GM18868 (cell line): ENCODE data around the gene ENDOG.
A peak's percentile ranks its signal among the peaks of the same experiment; 100 is the strongest.
"Not testable (repeated sequence)": the region's sequence is repeated elsewhere in the genome, so short reads cannot be mapped to it uniquely, and the experiment has no call there.

Experiments used
- ATAC-seq: cut with Tn5 transposase; IDR thresholded peaks from one replicate; pipeline ENCODE4 v1.9.1; 2021; ENCODE audit warnings: mild to moderate bottlenecking, moderate library complexity; ENCODE audit not compliant: unreplicated experiment

Gene ENDOG

GRCh38 chr9:128828267-128828666 is 10.0 kb downstream of the ENDOG start:
- no peak for ATAC-seq

GRCh38 chr9:128828719-128829452 is 10.6 kb downstream of the ENDOG start:
- peak; percentile 10 for ATAC-seq

DNA sequence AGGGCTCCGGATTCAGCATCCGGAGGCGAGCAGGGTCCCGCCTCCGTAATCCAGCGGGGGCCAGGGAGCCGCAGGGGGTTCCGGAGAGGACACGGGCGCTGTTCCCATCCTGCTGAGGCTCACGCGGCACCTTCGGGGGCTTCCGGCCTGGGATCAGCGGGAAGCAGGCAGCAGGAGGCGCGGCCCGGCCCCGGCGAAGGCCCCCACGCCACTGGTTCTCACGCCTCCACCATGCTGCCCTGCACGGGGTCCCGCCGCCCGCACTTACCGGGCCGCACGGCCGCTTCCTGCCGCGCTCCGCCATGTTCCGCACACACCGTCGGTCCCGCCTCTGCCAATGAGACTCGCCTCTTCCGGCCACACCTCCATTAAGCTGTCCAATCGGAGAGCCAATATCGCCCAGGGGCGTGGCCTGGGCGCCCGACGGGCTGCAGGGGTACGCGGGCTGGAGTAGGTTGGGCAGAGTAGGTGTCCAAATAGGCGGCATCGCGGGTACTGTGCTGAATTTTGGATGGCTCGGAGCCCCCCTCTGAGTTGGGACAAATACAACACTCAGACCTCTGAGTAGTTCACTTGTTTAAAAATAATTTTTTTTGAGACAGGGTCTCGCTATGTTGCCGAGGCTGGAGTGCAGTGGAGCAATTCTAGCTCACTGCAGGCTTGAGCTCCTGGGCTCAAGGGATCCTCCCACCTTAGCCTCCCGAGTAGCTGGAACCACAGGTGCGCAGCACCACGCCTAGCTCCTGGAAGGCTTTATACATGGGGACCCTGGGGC is 11.4 kb downstream of the ENDOG start, which contains the start of gene SPOUT1:
Gene SPOUT1 (minus strand): TSS at position 318 of the 775 bp plus-strand sequence. CDS start 14 bp downstream, at position 304.
- peak; percentile 98 for ATAC-seq

DNA sequence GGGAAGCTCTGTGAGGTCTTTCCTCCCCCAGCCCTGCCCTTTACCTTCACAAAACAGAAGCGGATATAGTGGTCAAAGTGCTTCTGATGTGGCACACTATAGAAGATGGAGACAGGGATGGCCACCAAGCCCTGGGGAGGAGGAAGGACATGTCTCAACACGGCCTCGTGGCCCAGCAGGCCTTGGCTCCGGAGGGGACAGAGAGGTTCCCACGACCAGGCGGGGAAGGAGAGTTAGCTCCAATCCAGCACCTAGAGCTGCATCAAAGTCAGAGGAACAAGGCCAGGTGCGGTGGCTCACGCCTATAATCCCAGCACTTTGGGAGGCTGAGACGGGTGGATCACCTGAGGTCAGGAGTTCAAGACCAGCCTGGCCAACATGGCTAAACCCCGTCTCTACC is 15.4 kb downstream of the ENDOG start:
- no peak for ATAC-seq

GRCh38 chr9:128835246-128836210 is 17.2 kb downstream of the ENDOG start:
- ATAC-seq = no peak

- ATAC-seq = no peak
These were observed 18.3 kb downstream of the ENDOG start for GRCh38 chr9:128836509-128837145.

DNA sequence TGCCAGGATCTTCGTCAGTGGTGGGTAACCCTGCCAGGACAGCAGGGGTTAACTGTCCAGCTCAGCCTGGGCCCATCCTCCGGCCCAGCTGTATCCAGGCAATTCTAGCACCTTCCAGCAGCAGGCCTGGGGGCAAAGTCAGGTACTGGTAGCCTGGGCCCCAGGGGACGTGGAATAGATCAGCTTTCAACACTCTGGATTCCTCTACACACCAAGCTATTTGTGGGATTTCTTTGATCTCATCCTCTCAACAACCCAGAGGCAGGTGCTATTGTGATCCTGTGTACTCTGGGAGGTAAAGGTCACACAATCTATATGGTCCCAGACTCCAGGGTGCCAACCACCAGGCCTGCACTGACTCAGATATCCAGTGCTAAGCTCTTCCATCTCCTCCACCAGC is 20.0 kb downstream of the ENDOG start:
- ATAC-seq = no peak

DNA sequence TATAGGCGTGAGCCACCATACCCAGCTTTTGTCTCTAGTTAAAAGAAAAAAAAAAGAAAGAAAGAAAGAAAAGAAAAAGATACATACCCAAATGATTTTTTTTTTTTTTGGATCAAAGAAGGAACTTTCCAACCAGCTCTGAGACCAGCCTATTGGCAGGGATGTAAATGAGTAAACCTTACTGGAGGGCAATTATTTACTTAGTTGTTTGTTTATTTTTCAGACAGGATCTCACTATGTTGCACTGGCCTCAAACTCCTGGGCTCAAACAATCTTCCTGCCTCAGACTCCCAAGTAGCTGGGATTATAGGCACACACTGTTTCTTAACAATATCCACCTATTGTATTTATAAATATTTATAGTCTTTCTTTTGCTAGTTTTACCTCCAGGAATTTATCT is 22.2 kb downstream of the ENDOG start:
- ATAC-seq = no peak

DNA sequence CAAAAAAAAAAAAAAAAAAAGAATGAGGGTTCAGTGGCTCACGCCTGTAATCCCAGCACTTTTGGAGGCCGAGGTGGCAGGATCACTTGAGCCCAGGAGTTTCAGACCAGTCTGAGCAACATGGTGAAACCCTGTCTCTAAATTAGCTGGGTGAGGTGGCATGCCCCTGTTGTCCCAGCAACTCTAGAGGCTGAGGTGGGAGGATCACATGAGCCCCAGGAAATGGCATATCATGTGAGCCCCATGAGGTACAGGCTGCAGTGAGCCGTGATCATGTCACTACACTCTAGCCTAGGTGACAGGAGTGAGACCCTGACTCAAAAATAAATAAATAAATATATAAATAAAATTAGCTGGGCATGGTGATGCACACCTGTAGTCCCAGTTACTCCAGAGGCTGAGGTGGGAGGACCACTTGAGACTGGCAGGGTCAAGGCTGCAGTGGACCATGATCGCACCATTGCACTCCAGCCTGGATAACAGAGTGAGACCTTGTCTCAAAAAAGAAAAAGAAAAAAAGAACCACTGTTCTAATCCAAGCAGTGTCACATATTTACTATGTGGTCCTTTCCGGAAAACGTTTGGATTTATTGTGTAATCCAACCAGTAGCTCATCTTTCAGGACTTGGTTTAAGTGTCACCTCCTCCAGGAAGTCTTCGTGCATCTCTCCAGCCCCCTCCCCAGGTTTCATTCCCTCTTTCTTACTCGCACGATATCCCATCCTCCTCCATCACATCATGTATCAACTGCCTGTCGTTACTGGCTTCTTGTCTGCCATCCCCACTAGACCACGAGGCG is 23.6 kb downstream of the ENDOG start:
- ATAC-seq = no peak

- not testable (repeated sequence) for ATAC-seq
These were observed 24.9 kb downstream of the ENDOG start for GRCh38 chr9:128843171-128843570.

DNA sequence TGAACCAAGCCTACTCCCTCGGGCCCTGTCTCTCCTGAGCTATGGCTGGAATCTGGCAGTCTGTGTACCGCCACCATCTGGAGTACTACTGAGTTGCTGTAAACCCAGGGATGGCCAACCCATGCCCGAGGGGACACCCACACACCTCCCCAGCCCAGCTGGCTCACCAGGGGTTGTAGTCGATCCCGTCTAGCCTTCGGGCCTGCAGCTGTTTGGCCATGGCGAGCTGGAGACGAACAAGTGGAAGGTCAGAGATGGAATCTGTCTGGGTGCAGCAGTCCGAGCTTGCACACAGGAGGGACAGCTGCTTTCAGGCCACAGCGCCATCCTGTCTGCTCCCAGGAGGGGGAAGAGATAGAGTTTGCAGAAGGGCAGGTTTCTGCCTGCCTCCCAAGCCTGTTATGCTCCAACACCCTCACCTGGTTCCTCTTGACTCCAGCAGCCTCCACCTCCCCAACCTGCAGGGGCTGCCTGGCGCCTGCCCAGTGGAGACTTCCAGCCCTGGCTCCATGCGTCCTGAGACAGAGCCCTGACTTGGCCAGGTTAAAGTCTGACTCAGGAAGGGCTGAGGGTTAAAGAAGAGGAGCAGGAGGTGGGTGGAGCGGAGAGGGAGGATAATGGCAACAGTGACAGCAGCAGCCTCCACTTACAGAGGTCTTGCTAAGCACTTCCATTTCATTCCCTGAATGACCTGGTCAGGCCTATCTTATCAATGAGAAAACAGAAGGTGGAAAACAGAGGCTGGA is 27.1 kb downstream of the ENDOG start:
- ATAC-seq = no peak

DNA sequence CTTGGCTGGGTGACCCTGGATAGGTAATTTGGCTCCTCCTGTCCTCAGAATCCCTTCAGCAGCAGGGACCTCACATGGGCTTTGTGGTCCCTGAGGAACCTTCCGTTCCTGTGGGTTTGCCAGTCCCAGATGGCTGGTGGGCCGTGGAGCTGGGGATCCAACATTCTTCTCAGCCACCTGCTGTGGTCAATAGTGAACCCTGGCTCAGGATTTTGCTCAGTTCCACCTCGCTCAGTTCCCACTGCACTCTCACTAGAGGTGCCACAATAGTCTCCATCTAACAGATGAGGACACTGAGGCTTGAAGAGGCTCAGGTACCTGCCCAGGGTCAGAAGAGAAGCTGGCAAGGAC is 28.4 kb downstream of the ENDOG start:
- no peak for ATAC-seq

GRCh38 chr9:128847803-128848202 is 29.5 kb downstream of the ENDOG start:
- no peak for ATAC-seq

- not testable (repeated sequence) for ATAC-seq
These were observed 32.7 kb downstream of the ENDOG start for GRCh38 chr9:128851024-128851423.

DNA sequence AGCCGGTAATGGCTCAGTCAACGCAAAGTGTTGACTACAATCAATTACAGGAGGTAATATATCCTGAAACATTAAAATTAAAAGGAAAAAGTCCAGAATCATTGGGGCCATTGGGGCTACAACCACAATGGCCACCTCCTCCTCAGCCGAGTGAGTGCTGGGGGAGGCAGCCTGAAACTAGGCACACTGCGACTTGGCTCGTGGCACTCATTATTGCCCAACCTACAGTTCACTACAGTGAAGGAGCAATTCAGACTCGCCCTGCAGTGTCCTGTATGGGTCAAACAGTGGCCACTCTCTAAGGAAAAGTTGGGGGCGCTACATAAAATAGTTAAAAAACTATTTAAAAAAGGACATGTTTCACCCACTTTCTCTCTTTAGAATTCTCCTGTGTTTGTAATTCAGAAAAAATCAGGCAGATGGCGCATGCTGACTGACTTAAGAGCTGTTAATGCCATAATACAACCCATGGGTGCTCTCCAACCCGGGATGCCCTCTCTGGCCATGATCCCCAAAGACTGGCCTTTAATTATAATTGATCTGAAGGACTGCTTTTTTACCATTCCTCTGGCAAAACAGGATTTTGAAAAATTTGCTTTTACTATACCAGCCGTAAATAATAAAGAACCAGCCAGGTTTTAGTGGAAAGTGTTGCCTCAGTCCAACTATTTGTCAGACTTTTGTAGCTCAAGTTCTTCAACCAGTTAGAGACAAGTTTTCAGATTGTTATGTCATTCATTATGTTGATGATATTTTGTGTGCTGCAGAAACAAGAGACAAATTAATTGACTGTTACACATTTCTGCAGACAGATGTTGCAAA is 33.7 kb downstream of the ENDOG start:
- not testable (repeated sequence) for ATAC-seq

DNA sequence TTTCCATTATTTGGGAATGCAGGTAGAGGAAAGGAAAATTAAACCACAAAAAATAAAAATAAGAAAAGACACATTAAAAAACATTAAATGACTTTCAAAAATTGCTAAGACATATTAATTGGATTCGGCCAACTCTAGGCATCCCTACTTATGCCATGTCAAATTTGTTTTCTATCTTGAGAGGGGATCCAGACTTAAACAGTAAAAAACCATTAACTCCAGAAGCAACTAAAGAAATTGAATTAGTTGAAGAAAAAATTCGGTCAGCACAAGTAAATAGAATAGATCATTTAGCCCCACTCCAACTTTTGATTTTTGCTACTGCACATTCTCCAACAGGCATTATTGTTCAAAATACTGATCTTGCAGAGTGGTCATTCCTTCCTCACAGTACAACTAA is 34.3 kb downstream of the ENDOG start:
- ATAC-seq = not testable (repeated sequence)

- ATAC-seq = not testable (repeated sequence)
These were observed 36.2 kb downstream of the ENDOG start for GRCh38 chr9:128854454-128854853.

- ATAC-seq = not testable (repeated sequence)
These were observed 40.2 kb downstream of the ENDOG start for GRCh38 chr9:128858476-128858875.
